Stomach (tissue), 9 donors: ENCODE results near the gene AARSD1. TPM values are rescaled to one million over a fixed set of nuclear protein-coding genes. Genes with fewer than 3 reads are reported as not detected.
"Not testable (repeated sequence)": the region's sequence is repeated elsewhere in the genome, so short reads cannot be mapped to it uniquely, and the experiment has no call there.

ENCODE experiments used
- DNase-seq, 2 donors: peaks; one replicate each; pipeline versions ENCODE4 v3.0.0 to v3.0.0-alpha.2; 2013 to 2019
- H3K27ac ChIP-seq, 5 donors: fragments of 200-600 bp in 4 of 5; sonication (generic) in 4 of 5; one replicate each; pipeline ENCODE4 v1.5.1; 2013 to 2019; ENCODE audit warnings: mild to moderate bottlenecking in 1 of 5, moderate library complexity in 1 of 5
- H3K27me3 ChIP-seq, 3 donors: fragments of 200-600 bp; sonication (generic); one replicate each; pipeline ENCODE4 v1.5.1; 2017 to 2019; ENCODE audit warnings: mixed run types in 1 of 3
- H3K36me3 ChIP-seq, 4 donors: fragments of 200-600 bp; sonication (generic); 1 replicate in 3 of 4; 2 replicates in 1 of 4; pipeline ENCODE4 v1.5.1; 2016 to 2019
- H3K4me1 ChIP-seq, 4 donors: fragments of 200-600 bp; sonication (generic); one replicate each; pipeline ENCODE4 v1.5.1; 2016 to 2019
- H3K4me3 ChIP-seq, 4 donors: fragments of 200-600 bp; sonication (generic) in 3 of 4; one replicate each; pipeline ENCODE4 v1.5.1; 2016 to 2019; ENCODE audit warnings: mild to moderate bottlenecking in 1 of 4
- H3K9me3 ChIP-seq, 4 donors: fragments of 200-600 bp; sonication (generic); one replicate each; pipeline ENCODE4 v1.5.1; 2016 to 2019
- EP300 ChIP-seq: sonication (generic); formaldehyde crosslinking; IDR thresholded peaks from one replicate; pipeline ENCODE4 v1.6.1; 2017; ENCODE audit warnings: antibody characterized with exemption
- POLR2A ChIP-seq, 4 donors: fragments of 450-650 bp; IDR thresholded peaks; one replicate each; pipeline ENCODE4 v1.6.1; 2016; ENCODE audit warnings: antibody characterized with exemption in 4 of 4, control low read depth in 2 of 4, mild to moderate bottlenecking in 1 of 4, moderate library complexity in 1 of 4
- POLR2AphosphoS5 ChIP-seq, 3 donors: sonication (generic); formaldehyde crosslinking; IDR thresholded peaks; one replicate each; pipeline ENCODE4 v1.6.1; 2016; ENCODE audit warnings: antibody characterized with exemption in 3 of 3
- WGBS, 5 donors: extraction: QIAGEN DNeasy Blood & Tissue Kit in 3 of 5; methylation state at CpG; one replicate each; pipeline versions ENCODE4 v1.1.5 to v1.1.7; 2013 to 2018; 5-methylcytosine and 5-hydroxymethylcytosine counted together
- intact Hi-C: fragments of 100-400 bp; cut with DNase I; formaldehyde crosslinking; loops from one replicate; pipeline ENCODE4 v1.15.1; 2023; ENCODE audit warnings: low total_unique reads
- polyA plus RNA-seq, 3 donors: library from polyadenylated mRNA; stranded (reverse); fragments of 200-250 nt; gene quantifications; one replicate each; pipeline ENCODE4 v1.2.3, GENCODE V29; 2013
- total RNA-seq, 5 donors: library from RNA; depleted of rRNA; stranded (reverse); fragments of >200 nt; gene quantifications; one replicate each; pipeline versions ENCODE4 v1.1.0 to v1.2.3, GENCODE V29; 2014 to 2016
- TF ChIP-seq, protein P1 (sequence below), 7 experiments: fragments of 450-650 bp in 4 of 7; fragments of 200-600 bp in 3 of 7; sonication (generic) in 3 of 7; IDR thresholded peaks; one replicate each; pipeline ENCODE4 v1.5.1; 2016 to 2019; ENCODE audit warnings: antibody characterized with exemption in 7 of 7, control low read depth in 2 of 7, mild to moderate bottlenecking in 1 of 7
- donor health status: healthy with polysubstance abuse.
- donor health status: Bipolar disorder and iron deficiency.
- donor health status: healthy.

Gene AARSD1
- total and polyA plus RNA-seq, 8 donors = 6.4 to 64.0 (median 35.6) TPM

DNA sequence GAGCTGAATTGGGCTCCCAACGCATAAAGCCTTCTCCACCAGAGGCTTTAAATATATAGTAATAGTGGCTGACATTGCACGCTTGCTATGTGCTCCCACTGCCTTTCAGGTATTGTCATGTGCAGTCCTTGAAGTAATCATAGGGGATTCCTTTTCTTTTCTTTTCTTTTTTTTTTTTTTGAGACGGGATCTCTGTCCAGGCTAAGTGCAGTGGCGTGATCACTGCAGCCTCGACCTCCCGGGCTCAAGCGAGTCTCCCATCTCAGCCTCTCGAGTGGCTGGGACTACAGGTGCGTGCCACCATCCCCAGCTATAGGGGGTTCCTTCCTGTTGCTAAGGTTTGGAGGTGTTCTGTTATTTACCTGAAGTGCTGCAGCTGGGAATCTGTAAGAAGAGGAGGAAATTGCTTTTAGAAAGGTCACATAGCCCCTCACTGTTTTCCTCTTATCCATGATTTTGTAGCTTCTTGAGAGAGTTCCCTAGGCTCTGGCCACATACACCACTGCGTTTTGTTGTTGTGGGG is 34.8 kb upstream of the AARSD1 start:
- peak overlapping the region; percentile 62 to 80 (median 73) for H3K4me3 ChIP-seq
- peaks cover 26 to 53% (median 30%) of the 10 kb centered on the region in 4 donors for H3K4me1 ChIP-seq
- H3K9me3 ChIP-seq = no peaks in the 10 kb centered on the region
- 5 to 12% (median 7%) methylated on average over 10 of the region's 10 CpGs for WGBS, 5 donors
- intact Hi-C loops = no loop called here
- no peaks in the 10 kb centered on the region for H3K27me3 ChIP-seq
- TF ChIP-seq POLR2A (IDR thresholded peaks at IDR 0.05) (no peak), POLR2AphosphoS5 (IDR thresholded peaks at IDR 0.05) (no peak), EP300 (no peak)
- TF ChIP-seq, protein P1, sequence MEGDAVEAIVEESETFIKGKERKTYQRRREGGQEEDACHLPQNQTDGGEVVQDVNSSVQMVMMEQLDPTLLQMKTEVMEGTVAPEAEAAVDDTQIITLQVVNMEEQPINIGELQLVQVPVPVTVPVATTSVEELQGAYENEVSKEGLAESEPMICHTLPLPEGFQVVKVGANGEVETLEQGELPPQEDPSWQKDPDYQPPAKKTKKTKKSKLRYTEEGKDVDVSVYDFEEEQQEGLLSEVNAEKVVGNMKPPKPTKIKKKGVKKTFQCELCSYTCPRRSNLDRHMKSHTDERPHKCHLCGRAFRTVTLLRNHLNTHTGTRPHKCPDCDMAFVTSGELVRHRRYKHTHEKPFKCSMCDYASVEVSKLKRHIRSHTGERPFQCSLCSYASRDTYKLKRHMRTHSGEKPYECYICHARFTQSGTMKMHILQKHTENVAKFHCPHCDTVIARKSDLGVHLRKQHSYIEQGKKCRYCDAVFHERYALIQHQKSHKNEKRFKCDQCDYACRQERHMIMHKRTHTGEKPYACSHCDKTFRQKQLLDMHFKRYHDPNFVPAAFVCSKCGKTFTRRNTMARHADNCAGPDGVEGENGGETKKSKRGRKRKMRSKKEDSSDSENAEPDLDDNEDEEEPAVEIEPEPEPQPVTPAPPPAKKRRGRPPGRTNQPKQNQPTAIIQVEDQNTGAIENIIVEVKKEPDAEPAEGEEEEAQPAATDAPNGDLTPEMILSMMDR (IDR thresholded peaks at IDR 0.05) = no peak
- H3K36me3 ChIP-seq = peaks cover 39 to 60% (median 54%) of the 10 kb centered on the region in 4 donors
- no peak for DNase-seq
- peak overlapping the region; percentile 83 to 95 (median 92) for H3K27ac ChIP-seq

DNA sequence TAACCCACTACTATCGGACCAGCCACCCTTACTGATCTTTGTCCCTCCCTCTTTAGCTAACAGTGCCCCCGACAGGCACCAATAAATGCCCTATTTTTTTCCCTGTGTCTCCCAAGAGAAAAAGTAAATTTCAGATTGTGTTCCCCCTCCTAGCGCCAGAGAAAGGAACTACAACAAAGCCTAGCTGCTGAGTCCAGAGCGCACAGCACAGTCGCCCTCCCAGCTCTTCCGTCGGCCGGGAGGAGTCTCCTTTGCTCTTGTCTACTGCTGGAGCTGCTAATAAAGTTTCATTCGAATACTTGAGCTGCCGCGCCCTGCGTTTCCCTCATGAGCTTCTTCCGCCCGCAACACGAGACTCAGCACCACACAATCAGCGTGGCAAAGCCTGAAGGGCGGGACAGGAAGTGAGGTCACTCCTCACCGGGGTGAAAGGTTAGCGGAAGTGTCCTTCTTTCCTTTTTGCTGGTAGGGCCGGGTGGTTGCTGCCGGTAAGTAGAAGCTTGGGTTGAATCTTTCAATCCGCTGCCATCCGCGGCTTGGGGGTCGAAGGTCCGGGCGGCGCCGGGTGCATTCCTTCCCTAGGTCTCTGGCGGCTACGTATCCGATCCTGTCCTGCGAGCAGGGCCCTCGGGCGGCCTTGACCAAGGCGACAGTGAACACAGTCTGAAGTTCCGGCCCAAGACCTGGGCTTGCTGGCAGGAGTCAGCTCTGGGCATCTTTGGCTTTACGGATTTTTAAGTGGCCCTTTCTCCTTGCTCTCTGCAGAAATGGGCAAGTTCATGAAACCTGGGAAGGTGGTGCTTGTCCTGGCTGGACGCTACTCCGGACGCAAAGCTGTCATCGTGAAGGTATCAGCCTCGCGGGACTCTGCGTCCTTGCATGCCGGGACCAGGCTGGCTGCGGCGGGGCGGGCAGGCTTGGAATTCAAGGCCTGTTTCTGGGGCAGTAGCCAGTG is 34.0 kb upstream of the AARSD1 start, which contains the start of gene RPL27:
RPL27 (plus strand) TSS at position 436 of the 955 bp plus-strand sequence; CDS start at position 768, 332 bp downstream.
- peak; percentile 99 to 100 for DNase-seq
- Histone ChIP-seq H3K4me3 (peak within 1 kb of the TSS; percentile 62 to 80 (median 73)), H3K4me1 (peaks cover 26 to 47% (median 30%) of the 10 kb centered on the region in 4 donors), H3K27me3 (no peaks in the 10 kb centered on the region), H3K36me3 (peaks cover 34 to 62% (median 55%) of the 10 kb centered on the region in 4 donors), H3K27ac (peak within 1 kb of the TSS; percentile 83 to 95 (median 92)), H3K9me3 (no peaks in the 10 kb centered on the region)
- peak; percentile 86 to 99 (median 91) for TF ChIP-seq POLR2AphosphoS5 (IDR thresholded peaks at IDR 0.05)
- TF ChIP-seq POLR2A (IDR thresholded peaks at IDR 0.05) = peak in 1 of 4 donors; percentile 43
- TF ChIP-seq EP300 = no peak
- TF ChIP-seq, protein P1 (IDR thresholded peaks at IDR 0.05) = peak in 6 of 7 experiments; percentile 79 to 98 (median 92)
- intact Hi-C loops = no loop called here
- WGBS, 5 donors = 0 to 1% (median 0%) methylated on average over 40 to 49 of the region's 49 CpGs

DNA sequence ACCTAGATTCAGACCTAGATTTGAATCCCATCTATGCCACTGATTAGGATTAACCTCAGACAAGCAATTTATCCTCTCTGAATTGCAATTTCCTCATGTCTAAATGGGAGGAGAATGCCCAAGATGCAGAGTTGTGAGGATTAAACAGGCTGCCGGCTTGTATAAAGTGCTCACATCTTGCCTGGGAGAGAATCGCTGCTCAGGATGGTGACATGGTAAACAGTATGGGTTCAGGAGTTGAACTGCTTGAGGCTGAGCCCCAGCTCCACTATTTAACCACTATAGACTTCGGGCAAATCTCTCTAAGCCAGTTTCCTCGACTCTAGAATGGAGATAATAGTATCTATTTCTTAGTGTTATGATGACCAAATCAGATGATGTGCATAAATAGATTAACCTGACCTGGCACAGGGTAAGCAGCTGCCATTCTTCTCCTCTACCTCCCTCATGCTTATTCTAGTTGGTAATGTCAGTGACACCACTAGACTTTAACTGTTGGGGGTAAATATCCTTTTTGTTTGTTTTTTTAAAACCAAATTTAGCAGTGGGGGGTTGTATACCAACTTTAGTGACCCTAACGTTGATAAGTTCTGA is 33.2 kb upstream of the AARSD1 start:
- 5 to 13% (median 8%) methylated on average over 5 of the region's 5 CpGs for WGBS, 5 donors
- Histone ChIP-seq H3K4me3 (peak overlapping the region; percentile 27 to 80 (median 70)), H3K27me3 (no peaks in the 10 kb centered on the region), H3K36me3 (peaks cover 33 to 62% (median 55%) of the 10 kb centered on the region in 4 donors), H3K9me3 (no peaks in the 10 kb centered on the region), H3K4me1 (peaks cover 26 to 44% (median 30%) of the 10 kb centered on the region in 4 donors), H3K27ac (peak overlapping the region; percentile 53 to 95 (median 92))
- intact Hi-C loops = no loop called here
- DNase-seq = no peak
- TF ChIP-seq, protein P1 (IDR thresholded peaks at IDR 0.05) = no peak
- TF ChIP-seq POLR2A (IDR thresholded peaks at IDR 0.05) (no peak), POLR2AphosphoS5 (IDR thresholded peaks at IDR 0.05) (no peak), EP300 (no peak)

DNA sequence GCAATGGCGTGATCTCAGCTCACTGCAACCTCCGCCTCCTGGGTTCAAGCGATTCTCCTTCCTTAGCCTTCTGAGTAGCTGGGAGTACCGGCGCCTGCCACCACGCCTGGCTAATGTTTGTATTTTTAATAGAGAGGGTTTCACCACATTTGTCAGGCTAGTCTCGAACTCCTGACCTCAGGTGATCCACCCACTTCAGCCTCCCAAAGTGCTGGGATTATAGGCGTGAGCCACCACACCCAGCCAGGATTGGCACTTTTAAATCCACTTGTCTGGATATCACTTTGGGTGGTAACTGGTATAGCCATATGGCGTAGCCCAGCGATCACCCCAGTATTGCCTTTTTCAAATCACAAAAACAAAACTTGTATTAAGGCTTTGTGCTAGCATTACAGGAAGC is 29.7 kb upstream of the AARSD1 start:
- 78 to 86% (median 83%) methylated on average over 10 of the region's 10 CpGs for WGBS, 5 donors
- peaks cover 39 to 65% (median 60%) of the 10 kb centered on the region in 4 donors for H3K36me3 ChIP-seq
- H3K4me1 ChIP-seq = peaks cover 7 to 22% (median 12%) of the 10 kb centered on the region in 4 donors
- intact Hi-C loops, H3K4me3 ChIP-seq, H3K27me3 ChIP-seq, DNase-seq, H3K9me3 ChIP-seq, H3K27ac ChIP-seq: not testable (repeated sequence)
